ENCODE measurements around the gene PDIA6. TPM values are rescaled to one million over a fixed set of nuclear protein-coding genes. Genes with fewer than 3 reads are reported as not detected.

PDIA6 gene
- total and polyA plus RNA-seq, 9 of the 15 experiments (the other 6 are each of a cell fraction or from before 2014, with no cell fraction given): 166 to 268 (median 229) TPM

DNA sequence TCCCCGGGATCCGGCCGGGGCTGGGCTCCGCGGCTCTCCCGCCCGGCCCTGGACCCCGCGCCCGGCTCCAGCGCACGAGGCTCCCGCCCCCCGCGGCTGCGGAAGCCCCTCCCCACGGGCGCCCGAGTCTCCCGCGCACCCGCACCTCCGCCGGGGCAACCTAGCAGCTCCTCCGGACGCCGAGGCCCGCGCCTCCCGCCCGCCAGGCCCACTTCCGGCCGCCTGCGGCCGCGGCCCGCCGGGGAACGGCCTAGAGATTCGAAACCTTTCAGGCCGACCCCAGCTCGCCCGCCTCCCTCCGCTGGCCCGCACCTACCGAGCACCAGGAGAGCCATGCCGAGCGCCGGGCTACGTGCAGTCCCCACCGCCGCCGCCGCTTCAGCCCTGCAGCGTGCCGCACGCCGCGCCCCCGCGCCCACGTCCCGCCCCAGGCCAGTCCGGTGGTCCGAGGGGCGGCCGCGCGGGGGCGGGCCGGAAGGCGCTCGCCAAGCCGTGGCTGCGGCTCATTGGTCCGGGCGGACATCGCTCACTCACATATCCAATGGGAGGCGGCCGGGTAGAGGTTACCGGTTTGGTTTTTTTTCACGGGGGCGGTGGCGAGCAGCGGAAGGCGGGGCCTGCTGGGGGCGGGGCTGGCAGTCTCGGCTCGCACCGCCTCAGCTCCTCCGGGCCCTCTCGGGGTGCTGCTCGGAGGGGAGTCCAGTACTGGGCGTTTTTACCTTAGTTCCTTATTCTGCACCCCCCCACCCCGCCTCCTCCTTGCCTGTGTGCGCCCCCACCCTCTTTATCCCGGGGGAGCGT is at the start of gene PDIA6 (continued):
- TF ChIP-seq, protein P1, sequence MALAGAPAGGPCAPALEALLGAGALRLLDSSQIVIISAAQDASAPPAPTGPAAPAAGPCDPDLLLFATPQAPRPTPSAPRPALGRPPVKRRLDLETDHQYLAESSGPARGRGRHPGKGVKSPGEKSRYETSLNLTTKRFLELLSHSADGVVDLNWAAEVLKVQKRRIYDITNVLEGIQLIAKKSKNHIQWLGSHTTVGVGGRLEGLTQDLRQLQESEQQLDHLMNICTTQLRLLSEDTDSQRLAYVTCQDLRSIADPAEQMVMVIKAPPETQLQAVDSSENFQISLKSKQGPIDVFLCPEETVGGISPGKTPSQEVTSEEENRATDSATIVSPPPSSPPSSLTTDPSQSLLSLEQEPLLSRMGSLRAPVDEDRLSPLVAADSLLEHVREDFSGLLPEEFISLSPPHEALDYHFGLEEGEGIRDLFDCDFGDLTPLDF (CRISPR knock-in tag; IDR thresholded peaks at IDR 0.05): no peak
- TF ChIP-seq ETV5 (CRISPR knock-in tag; IDR thresholded peaks at IDR 0.05; ENCODE audit: low read depth) (0 out of 2 replicates have a peak, but pooled peaks have one; percentile 41), ZBTB1 (CRISPR knock-in tag; IDR thresholded peaks at IDR 0.05; ENCODE audit: borderline replicate concordance, low read depth) (no peak), TBP (optimal IDR thresholded peaks at IDR 0.05; ENCODE audit: low read depth, low read length) (peak; percentile 44), NR4A1 (CRISPR knock-in tag; IDR thresholded peaks at IDR 0.05) (peak; percentile 80; the same call in 1 of the 2 replicates), NR4A1 (tag; IDR thresholded peaks at IDR 0.05) (no peak), ATF7 (IDR thresholded peaks at IDR 0.05) (peak; percentile 43; the same call in 1 of the 2 replicates), BHLHE40 (IDR thresholded peaks at IDR 0.05; ENCODE audit: low read length) (peak; percentile 32; the same call in 1 of the 2 replicates), ZNF696 (CRISPR knock-in tag; conservative IDR thresholded peaks at IDR 0.05) (no peak), CBFA2T2 (conservative IDR thresholded peaks at IDR 0.05) (no peak), ZNF561 (CRISPR knock-in tag; conservative IDR thresholded peaks at IDR 0.05) (no peak), LCOR (CRISPR knock-in tag; IDR thresholded peaks at IDR 0.05) (no peak), RBBP5 (IDR thresholded peaks at IDR 0.05; ENCODE audit: borderline replicate concordance, insufficient read depth, low read length, poor library complexity, severe bottlenecking) (peak; percentile 86), MYC (IDR thresholded peaks at IDR 0.05; ENCODE audit: low read depth, low read length) (peak; percentile 75), MYC (CRISPR knock-in tag; IDR thresholded peaks at IDR 0.05; ENCODE audit: borderline replicate concordance, low read depth) (no peak), ZBTB17 (CRISPR knock-in tag; IDR thresholded peaks at IDR 0.05) (0 out of 2 replicates have a peak, but pooled peaks have one; percentile 21)
- TF ChIP-seq, protein P2, sequence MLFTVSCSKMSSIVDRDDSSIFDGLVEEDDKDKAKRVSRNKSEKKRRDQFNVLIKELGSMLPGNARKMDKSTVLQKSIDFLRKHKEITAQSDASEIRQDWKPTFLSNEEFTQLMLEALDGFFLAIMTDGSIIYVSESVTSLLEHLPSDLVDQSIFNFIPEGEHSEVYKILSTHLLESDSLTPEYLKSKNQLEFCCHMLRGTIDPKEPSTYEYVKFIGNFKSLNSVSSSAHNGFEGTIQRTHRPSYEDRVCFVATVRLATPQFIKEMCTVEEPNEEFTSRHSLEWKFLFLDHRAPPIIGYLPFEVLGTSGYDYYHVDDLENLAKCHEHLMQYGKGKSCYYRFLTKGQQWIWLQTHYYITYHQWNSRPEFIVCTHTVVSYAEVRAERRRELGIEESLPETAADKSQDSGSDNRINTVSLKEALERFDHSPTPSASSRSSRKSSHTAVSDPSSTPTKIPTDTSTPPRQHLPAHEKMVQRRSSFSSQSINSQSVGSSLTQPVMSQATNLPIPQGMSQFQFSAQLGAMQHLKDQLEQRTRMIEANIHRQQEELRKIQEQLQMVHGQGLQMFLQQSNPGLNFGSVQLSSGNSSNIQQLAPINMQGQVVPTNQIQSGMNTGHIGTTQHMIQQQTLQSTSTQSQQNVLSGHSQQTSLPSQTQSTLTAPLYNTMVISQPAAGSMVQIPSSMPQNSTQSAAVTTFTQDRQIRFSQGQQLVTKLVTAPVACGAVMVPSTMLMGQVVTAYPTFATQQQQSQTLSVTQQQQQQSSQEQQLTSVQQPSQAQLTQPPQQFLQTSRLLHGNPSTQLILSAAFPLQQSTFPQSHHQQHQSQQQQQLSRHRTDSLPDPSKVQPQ (CRISPR knock-in tag; IDR thresholded peaks at IDR 0.05; ENCODE audit: borderline replicate concordance): no peak
- TF ChIP-seq, protein P3, sequence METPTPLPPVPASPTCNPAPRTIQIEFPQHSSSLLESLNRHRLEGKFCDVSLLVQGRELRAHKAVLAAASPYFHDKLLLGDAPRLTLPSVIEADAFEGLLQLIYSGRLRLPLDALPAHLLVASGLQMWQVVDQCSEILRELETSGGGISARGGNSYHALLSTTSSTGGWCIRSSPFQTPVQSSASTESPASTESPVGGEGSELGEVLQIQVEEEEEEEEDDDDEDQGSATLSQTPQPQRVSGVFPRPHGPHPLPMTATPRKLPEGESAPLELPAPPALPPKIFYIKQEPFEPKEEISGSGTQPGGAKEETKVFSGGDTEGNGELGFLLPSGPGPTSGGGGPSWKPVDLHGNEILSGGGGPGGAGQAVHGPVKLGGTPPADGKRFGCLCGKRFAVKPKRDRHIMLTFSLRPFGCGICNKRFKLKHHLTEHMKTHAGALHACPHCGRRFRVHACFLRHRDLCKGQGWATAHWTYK (CRISPR knock-in tag; IDR thresholded peaks at IDR 0.05): peak; percentile 42; the same call in 1 of the 2 replicates
- TF ChIP-seq, protein P4, sequence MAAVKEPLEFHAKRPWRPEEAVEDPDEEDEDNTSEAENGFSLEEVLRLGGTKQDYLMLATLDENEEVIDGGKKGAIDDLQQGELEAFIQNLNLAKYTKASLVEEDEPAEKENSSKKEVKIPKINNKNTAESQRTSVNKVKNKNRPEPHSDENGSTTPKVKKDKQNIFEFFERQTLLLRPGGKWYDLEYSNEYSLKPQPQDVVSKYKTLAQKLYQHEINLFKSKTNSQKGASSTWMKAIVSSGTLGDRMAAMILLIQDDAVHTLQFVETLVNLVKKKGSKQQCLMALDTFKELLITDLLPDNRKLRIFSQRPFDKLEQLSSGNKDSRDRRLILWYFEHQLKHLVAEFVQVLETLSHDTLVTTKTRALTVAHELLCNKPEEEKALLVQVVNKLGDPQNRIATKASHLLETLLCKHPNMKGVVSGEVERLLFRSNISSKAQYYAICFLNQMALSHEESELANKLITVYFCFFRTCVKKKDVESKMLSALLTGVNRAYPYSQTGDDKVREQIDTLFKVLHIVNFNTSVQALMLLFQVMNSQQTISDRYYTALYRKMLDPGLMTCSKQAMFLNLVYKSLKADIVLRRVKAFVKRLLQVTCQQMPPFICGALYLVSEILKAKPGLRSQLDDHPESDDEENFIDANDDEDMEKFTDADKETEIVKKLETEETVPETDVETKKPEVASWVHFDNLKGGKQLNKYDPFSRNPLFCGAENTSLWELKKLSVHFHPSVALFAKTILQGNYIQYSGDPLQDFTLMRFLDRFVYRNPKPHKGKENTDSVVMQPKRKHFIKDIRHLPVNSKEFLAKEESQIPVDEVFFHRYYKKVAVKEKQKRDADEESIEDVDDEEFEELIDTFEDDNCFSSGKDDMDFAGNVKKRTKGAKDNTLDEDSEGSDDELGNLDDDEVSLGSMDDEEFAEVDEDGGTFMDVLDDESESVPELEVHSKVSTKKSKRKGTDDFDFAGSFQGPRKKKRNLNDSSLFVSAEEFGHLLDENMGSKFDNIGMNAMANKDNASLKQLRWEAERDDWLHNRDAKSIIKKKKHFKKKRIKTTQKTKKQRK (IDR thresholded peaks at IDR 0.05; ENCODE audit: borderline replicate concordance, low read depth, low read length): 0 out of 2 replicates have a peak, but pooled peaks have one; percentile 35

Measured in K562 (cell line).